NCI-H128 (cell line): ENCODE measurements around the gene TDRD9.
"Not testable (repeated sequence)": the region's sequence is repeated elsewhere in the genome, so short reads cannot be mapped to it uniquely, and the experiment has no call there.

ENCODE experiments used
- DNase-seq: peaks from one replicate; lab custom pipeline; 2025; ENCODE audit not compliant: unreplicated experiment; lab: John Stamatoyannopoulos, UW

TDRD9 gene, protein sequence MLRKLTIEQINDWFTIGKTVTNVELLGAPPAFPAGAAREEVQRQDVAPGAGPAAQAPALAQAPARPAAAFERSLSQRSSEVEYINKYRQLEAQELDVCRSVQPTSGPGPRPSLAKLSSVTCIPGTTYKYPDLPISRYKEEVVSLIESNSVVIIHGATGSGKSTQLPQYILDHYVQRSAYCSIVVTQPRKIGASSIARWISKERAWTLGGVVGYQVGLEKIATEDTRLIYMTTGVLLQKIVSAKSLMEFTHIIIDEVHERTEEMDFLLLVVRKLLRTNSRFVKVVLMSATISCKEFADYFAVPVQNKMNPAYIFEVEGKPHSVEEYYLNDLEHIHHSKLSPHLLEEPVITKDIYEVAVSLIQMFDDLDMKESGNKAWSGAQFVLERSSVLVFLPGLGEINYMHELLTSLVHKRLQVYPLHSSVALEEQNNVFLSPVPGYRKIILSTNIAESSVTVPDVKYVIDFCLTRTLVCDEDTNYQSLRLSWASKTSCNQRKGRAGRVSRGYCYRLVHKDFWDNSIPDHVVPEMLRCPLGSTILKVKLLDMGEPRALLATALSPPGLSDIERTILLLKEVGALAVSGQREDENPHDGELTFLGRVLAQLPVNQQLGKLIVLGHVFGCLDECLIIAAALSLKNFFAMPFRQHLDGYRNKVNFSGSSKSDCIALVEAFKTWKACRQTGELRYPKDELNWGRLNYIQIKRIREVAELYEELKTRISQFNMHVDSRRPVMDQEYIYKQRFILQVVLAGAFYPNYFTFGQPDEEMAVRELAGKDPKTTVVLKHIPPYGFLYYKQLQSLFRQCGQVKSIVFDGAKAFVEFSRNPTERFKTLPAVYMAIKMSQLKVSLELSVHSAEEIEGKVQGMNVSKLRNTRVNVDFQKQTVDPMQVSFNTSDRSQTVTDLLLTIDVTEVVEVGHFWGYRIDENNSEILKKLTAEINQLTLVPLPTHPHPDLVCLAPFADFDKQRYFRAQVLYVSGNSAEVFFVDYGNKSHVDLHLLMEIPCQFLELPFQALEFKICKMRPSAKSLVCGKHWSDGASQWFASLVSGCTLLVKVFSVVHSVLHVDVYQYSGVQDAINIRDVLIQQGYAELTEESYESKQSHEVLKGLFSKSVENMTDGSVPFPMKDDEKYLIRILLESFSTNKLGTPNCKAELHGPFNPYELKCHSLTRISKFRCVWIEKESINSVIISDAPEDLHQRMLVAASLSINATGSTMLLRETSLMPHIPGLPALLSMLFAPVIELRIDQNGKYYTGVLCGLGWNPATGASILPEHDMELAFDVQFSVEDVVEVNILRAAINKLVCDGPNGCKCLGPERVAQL (N-terminal part only)

DNA sequence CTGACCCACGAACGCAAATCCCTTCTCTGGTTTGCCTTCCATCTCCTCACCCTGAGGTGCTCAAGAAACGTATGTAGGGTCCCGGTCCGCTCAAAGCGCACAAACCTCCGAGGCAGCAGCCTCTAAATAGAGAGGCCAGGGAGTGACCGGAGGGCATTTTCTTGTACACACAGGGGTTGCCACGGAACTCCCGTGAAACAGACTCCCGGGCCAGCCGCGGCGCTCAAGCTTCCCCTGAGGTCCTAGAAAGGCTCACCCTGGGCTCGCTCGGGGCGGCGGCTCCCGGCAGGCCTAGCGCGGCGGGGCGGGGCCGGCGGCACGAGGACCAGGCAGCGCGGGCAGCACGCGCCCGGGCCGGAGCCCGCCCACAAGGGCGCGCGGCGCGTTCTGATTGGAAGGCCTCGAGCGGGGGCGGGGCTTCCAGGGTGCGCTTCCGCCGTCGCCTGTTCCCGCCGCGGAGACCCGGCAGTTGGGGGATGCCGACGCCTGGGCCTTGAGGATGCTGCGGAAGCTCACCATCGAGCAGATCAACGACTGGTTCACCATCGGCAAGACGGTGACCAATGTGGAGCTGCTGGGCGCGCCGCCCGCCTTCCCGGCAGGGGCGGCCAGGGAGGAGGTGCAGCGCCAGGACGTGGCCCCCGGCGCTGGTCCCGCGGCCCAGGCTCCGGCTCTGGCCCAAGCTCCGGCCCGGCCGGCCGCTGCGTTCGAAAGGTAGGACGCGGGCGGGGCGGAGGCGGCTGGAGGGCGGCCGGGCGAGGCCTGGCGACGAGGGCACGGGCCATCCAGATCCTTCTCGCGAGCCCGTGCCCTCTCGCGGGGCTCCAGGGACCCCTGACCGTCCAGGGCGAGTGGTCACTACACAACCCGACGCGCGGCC, at the start of gene TDRD9:
TDRD9 (plus strand) TSS at position 446 of the 880 bp plus-strand sequence; CDS start at position 500, 54 bp downstream.
- no peak for DNase-seq

DNA sequence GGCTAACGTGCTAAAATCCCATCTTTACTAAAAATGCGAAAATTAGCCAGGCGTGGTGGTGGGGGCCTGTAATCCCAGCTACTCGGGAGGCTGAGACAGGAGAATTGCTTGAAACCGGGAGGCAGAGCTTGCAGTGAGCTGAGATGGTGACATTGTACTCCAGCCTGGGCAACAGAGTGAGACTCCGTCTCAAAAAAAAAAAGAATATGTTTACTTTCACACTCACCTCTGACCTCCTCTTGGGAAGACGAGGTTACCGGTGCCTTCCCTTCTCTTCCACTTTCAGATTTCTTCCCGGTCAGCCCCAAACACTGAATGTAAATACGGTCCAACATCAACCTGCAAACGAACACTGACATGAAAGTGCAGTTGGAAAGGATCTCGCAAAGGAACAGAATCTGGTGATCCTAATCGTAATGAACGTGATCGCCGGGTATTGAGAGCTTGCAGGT, 49.1 kb upstream of the TDRD9 start:
- no peak for DNase-seq

DNA sequence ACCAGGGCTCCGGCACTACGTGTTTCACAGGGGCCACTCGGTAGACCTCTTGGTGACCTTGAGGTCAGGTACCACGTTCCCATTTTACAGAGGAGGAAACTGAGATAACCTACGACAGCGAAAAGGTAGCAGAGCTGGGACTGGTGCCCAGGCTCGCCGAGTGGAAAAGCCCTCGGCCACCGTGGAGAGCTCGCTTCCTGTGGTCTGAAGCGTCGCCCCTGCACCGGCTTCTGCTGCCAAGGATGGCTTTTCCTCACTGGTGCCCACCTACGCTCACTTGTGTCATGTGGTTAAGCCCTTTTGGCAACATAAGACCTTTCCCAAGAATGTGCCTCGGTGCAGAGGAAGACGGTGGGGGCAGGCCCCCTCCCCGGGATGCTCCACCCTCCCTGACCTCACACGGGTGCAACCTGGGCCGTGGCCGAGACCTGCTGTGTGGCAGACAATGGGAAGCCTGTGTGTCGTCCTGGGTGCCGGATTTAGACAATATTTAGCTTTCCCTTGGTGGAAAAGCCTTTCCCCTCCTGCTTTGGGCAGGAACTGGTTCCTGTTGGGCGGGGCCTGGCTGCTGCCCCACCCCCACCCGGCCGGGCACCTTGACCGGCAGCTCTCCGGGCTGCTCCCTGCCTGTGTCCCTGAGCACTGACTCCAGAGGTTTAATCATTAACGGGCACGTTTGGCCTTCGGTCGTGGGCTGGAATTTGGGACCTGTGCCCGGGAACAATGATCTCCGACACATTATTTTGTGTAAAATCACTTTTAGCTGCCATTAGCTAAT, 48.5 kb upstream of the TDRD9 start:
- DNase-seq = no peak

DNA sequence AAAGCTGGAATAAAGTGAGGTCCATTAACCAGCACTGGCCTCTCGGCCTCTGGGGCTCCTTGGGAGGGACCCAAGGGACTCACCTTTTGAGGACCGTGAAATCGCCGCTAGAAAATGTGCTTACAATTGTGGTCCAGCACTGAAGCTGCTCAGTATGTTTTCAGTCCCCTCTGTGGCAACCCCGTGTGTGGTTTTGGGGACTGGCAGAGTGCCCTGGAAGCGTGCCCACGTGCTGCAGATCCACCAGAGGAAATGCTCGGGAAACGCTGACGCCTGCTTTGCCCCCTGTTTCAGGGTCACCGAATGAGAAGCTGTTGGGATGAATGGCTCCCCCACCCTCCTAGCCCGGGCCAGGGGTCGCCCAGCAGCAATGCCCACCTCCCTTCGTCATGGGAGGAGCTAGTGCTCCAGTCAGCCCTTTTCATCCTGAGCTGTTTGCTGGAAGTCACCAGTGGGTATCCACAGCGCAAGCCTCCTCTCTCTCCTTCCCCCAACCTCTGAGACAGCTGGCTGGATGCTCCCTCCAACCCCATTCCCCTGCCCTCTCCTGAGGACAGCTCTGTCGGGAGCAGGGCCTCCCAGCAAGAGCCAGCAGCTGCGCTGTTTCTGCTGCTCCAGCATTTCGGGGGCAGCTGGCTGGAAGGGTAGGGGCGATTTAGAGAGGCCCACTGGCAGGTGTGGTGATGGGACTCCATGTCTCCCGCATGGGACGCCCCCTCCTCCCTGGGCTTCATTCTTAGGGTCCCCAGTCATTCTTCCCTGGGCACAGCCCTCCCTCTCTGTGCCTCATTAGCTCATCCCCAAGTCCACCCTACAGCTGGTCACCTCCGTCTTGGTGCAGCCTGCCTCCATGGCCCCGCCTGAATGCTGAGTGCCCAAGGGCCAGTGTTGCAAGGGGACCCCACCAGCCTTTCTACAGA, 47.6 kb upstream of the TDRD9 start:
- DNase-seq = no peak

DNA sequence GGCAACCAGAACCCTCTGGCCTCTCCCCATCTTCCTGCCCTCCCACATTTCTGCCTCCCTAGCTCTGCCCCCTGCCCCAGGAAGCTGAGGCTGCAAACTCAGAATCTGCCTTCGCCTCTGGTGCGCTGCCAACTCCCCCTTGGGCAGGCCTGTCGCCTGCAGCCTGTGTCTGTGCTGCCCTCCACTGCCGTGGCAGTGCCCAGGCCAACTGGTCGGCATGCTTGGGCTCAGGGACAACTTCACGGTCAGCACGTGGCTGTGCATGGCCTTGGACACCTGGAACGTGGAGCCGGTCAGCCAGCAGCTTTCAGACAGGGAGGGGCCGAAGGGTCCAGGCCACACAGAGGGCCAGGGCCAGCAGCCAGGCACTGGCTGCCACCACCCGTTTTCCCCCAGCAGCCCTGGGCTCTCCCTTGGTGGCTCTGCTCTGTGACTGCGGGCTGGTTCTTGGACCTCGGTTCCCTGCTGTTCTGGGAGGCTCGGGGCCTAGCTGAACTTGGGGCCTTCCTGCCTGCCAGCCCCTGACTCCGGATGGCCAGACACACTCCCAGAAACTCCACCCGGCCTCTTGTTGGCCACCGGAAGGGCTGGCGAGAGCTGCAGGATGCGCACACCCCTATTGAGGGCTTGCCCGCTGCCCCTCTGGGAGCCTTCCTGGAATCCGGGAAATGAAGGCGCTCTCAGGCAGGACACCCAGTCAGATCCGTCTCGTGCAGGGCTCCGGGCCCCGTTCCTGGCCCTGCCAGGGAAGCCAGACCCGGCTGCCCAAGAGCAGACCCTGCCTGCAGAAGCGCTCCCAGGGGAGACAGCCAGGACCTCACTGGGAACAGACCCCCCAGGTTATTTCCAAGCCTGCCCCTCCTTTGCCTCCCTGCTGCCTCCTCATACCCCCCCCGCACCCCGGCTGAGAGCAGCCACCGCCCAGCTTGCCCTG, 46.7 kb upstream of the TDRD9 start:
- no peak for DNase-seq

DNA sequence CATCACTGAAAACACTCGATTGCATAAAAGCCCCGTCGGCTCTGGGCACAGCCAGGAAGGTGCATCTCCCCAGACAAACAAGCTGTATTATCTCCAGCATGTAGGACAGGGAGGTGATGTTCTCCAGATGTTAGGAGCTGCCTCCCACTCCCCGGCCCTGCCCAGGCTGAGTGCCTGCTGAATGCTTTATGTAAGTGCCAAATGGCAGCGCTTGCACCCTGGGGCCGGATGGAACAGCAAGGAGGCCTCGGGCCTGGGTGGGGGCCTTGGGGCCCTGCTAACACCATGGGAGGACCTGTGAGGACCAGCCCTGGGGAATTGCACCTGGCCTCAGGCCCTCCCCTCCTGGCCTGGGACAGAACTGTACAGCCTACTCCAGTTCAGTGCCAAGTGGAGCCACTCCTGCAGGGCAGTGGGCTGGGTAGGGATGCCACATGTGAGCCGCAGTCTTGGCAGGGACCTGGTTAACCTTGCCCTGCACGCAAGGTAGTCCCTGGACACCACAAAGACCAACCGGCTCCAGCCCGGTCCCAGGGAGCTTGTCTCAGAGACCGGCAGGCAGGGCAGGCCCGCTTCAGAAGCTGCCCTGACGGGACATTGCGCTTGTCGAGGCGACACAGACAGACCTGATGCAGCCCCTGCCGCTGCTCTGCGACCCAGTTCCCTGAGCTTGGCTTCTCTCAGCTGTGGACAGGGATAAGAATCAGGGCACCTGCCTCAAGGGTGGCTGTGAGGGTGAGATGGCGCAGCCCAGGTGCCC, 45.6 kb upstream of the TDRD9 start:
- DNase-seq = no peak

DNA sequence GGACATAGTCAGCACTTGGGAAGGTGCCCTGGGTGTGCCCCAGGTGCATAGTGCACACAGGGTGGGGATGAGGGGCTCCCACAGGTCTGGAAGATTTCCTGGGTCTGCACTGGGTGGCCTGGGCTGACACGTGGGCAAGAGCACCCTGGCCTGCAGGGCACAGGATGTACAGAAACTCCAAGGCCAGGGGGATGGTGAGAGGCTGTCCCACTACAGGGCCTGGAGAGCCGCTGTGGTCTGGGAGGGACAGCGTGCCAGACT, 45.1 kb upstream of the TDRD9 start:
- DNase-seq = no peak

DNA sequence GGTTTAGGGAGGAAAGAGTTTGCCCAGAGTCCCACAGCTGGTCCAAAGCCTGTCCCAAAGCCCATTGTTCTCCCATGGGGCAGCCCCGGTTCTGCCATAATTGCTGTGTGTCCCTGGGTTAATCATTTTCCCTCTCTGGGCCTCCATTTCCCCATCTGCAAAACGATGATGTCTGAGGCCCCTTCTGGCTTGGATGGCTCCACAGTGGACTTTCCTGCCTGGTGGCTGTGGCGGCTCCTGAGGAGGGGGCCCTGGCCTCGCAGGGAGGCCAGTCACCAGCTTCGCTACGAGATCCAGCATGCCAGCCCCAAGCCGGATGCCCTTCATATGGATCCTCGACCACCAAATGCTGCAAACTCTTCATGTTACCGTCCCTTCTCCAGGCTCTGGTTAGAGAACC, 43.4 kb upstream of the TDRD9 start:
- no peak for DNase-seq

DNA sequence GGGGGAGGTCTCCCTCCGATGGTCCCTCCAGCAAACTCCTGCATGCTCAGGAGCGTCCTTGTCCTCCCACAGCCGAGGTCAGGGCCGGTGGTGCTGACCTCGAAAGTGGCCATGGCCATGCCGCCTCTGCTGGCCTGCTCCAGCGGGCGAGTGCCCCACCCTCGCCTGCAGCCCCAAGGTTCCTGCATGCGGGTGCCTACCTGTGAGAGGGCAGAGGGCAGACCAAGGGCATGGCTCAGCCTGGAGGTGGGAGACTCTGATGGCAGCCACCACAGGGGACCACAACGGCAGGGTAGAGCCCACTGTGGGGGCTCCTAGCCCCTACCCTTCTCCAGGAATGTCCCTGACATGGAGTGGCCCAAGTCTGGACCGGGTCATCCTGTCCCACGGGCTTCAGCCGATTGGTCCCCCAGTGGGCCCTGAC, 42.7 kb upstream of the TDRD9 start:
- DNase-seq = no peak

DNA sequence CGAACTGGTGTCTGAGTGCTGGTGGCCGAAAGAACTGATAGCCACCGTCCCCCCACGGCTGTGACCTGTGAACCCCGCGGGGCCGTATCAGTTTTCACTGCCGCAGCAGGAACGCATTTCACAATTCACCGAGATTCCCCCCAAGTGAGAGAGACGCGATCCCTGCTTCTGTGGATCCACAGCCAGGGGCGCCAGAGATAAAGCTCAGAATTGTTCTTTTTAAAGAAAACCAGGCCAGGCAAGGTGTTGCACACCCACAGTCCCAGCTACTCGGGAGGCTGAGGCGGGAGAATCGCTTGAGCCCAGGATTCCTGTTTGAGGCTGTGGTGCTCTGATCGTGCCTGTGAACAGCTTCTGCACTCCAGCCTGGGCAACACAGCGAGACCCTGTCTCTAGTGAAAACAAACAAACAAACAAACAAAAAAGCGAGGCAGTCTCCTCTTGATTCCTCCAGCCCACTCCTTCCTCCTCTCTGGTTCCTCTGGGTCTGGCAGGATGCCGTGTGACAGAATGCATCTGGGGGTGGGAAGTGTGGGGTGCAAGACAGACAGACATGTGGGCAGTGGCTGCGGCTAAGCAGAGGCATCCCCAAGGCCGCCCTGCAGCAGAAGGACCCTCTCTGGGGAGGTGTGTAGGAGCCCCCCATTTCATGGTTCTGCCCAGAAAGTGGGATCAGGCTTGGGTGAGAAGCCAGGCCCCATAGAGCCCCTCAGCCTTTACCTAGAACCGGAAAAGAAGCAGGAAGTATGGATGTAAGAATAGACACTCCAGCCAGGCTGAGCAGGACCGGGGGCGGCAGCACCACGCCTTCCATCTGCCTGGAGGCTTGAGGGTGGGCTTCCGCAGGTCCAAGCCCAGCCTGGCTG, 41.7 kb upstream of the TDRD9 start:
- no peak for DNase-seq

DNA sequence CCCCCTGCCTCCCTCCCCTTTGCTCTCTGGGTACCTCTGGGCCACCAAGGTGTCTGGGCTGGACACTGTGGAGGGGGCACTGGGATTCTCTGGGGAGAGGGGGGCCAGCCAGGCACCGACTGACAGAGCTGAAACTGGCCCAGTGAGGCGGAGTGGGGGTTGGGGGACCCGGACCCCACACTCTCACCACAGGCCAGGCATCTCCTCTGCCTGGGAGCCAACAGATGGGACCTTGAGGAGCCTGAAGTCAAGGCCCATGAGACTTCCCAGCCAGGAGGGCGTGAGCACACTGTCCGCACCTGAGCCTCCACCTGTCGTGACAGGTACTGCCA, 41.1 kb upstream of the TDRD9 start:
- no peak for DNase-seq

DNA sequence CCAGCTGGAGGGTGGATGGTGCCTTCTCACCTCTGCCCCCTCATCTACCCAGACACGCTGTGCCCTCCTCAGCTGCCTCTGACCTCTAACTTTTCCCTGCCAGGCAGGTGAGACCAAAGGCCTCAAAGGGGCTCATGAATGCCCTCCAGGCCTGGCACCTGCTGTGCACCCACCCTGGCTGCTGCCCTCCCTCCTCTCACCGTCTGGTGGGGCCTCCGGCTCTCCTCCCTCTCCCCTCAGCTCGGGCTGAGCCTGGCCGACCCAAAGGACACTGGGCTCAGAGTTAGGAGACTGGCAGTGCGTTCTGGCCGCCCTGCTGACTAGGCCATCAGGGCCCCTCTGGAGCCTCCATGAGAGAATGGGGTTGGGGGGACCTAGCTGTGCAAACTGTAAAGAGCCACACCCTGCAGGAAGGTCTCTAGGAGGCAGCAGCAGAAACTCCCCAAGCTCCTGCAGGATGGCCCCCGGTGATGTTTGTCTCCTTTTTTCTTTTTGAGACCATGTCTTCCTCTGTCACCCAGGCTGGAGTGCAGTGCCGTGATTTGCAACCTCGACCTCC, 40.6 kb upstream of the TDRD9 start:
- no peak for DNase-seq

DNA sequence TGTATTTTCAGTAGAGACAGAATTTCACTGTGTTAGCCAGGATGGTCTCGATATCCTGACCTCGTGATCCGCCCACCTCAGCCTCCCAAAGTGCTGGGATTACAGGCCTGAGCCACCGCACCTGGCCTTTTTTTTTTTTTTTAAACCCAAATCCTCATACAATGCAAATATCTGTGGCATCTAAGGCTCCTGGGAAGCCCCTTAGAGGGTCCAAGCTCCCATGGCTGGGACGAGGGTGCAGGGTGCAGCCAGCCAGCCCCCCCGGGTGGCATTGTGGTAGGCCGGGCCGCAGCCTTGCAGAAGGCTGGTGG, 39.3 kb upstream of the TDRD9 start:
- DNase-seq = not testable (repeated sequence)

DNA sequence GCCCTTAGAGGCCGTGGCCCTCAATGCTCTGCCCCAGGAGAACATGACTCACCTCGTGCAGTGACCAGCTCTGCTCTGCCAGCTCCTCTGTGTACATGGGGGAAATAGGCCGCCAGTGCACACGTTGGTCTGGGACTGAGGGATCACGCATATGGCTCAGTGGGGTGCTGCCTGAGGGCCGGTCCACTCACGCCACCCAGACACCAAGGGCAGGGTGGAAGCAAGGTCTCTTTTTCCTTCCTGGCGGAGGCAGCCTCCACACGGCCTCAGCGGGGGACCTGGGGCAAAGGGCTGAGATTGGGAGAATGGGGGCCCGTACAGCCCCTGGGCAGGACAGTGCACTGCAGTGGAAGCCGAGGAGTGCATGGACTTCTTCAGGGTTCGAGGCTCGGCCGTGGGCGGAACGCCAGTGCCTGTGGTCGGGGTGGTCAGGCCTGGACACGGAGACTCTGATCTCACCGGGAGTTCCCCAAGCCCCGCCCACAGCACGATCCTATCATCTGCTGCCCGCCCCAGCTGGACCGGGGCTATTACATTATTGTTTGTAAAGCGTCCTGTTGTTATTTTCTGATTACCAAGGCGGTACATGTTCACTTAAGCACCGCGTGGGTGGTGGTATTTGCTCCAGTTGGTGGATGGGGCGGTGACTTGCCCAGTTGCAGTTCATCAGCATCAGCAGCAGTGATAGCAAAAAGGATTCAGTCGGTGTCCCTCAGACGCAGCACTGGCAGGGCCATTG, 38.8 kb upstream of the TDRD9 start:
- no peak for DNase-seq

DNA sequence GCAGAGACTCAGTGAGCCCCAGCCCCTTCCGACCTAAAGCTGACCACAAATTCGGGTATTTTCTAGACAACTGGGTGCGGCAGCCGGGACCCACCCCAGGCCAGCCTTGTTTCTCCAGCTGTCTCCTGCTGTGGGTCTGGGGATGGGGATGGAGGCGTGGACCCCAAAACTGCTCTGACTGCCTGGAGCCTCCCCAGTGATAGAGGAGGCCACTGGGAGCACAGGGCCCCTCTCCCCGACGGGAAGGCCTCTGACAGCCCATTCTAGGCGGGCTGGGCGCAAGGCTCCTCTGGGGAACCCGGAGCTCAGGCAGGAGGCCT, 38.2 kb upstream of the TDRD9 start:
- no peak for DNase-seq
